Prostate gland (tissue), 2 donors: ENCODE results near the gene DSCAM. TPM values are rescaled to one million over a fixed set of nuclear protein-coding genes. Genes with fewer than 3 reads are reported as not detected.

Experiments
- DNase-seq: peaks from one replicate; pipeline ENCODE4 v3.0.0-alpha.2; 2019; ENCODE audit warnings: low spot score
- H3K27ac ChIP-seq, 2 donors: fragments of 200-600 bp; sonication (generic); 2 replicates each; pipeline ENCODE4 v1.5.1; 2017 to 2019
- H3K27me3 ChIP-seq: fragments of 200-600 bp; sonication (generic); replicated peaks from 2 replicates; pipeline ENCODE4 v1.5.1; 2019; ENCODE audit not compliant: insufficient read depth
- H3K36me3 ChIP-seq, 2 donors: fragments of 200-600 bp; sonication (generic); 1 replicate in 1 of 2; 2 replicates in 1 of 2; pipeline versions ENCODE4 v1.5.1 to v1.8.1; 2017 to 2019
- H3K4me1 ChIP-seq: fragments of 200-600 bp; sonication (generic); replicated peaks from 2 replicates; pipeline ENCODE4 v1.5.1; 2019
- H3K4me3 ChIP-seq, 2 donors: fragments of 200-600 bp; sonication (generic); 2 replicates each; pipeline ENCODE4 v1.5.1; 2017 to 2019
- H3K9me3 ChIP-seq: fragments of 200-600 bp; sonication (generic); 2 replicates; pipeline ENCODE4 v1.5.1; 2017
- CTCF ChIP-seq, 4 experiments: fragments of 200-600 bp in 2 of 4; fragments of 450-650 bp in 2 of 4; sonication (generic) in 2 of 4; IDR thresholded peaks; 1 replicate in 3 of 4; 2 replicates in 1 of 4; pipeline ENCODE4 v1.5.1; 2016 to 2019; ENCODE audit warnings: antibody characterized with exemption in 4 of 4, mild to moderate bottlenecking in 2 of 4, moderate library complexity in 2 of 4
- POLR2A ChIP-seq: fragments of 450-650 bp; IDR thresholded peaks from one replicate; pipeline ENCODE4 v1.6.1; 2016; ENCODE audit warnings: antibody characterized with exemption, mild to moderate bottlenecking
- POLR2AphosphoS5 ChIP-seq: sonication (generic); formaldehyde crosslinking; IDR thresholded peaks from one replicate; pipeline ENCODE4 v1.6.1; 2017; ENCODE audit warnings: antibody characterized with exemption
- WGBS: methylation state at CpG from one replicate; pipeline ENCODE4 v1.1.5; 2018; 5-methylcytosine and 5-hydroxymethylcytosine counted together
- intact Hi-C: fragments of 100-400 bp; cut with DNase I; formaldehyde crosslinking; loops from one replicate; pipeline ENCODE4 v1.14.2; 2022
- total RNA-seq, 2 donors: library from RNA; depleted of rRNA; stranded (reverse); fragments of >200 nt; gene quantifications; one replicate each; pipeline ENCODE4 v1.1.0, GENCODE V29; 2016

Gene DSCAM
- total RNA-seq, 2 donors from 2014 or later, result under 0.01 to 1.6 TPM

- TF ChIP-seq POLR2AphosphoS5 (no peak), POLR2A (no peak), CTCF (IDR thresholded peaks at IDR 0.05) (no peak)
- Histone ChIP-seq H3K27me3 (no peaks in the 10 kb centered on the region), H3K9me3 (no peaks in the 10 kb centered on the region), H3K4me1 (no peaks in the 10 kb centered on the region), H3K4me3 (no peak overlapping the region), H3K27ac (no peak overlapping the region), H3K36me3 (no peaks in the 10 kb centered on the region)
- 88% methylated on average over 3 of the region's 3 CpGs for WGBS
- intact Hi-C loops, result no loop called here
- DNase-seq, result no peak
These were observed 58.3 kb downstream of the DSCAM start for GRCh38 chr21:40788635-40789034.

GRCh38 chr21:40783404-40783803 is 63.6 kb downstream of the DSCAM start:
- no peak for DNase-seq
- H3K4me3 ChIP-seq, result no peak overlapping the region
- 84% methylated on average over 6 of the region's 6 CpGs for WGBS

GRCh38 chr21:40770435-40771055 is 76.4 kb downstream of the DSCAM start:
- Histone ChIP-seq H3K27ac (no peak overlapping the region), H3K9me3 (no peaks in the 10 kb centered on the region), H3K4me1 (no peaks in the 10 kb centered on the region), H3K27me3 (no peaks in the 10 kb centered on the region), H3K4me3 (no peak overlapping the region), H3K36me3 (no peaks in the 10 kb centered on the region)
- WGBS, result 79% methylated on average over 5 of the region's 5 CpGs
- DNase-seq, result no peak
- intact Hi-C loops, result no loop called here
- no peak for TF ChIP-seq POLR2A
- TF ChIP-seq POLR2AphosphoS5, result no peak
- no peak for TF ChIP-seq CTCF (IDR thresholded peaks at IDR 0.05)

More at GRCh38 chr21:40783404-40783803, 63.6 kb downstream of the DSCAM start:
- Histone ChIP-seq H3K27me3 (no peaks in the 10 kb centered on the region), H3K27ac (no peak overlapping the region), H3K9me3 (no peaks in the 10 kb centered on the region), H3K36me3 (no peaks in the 10 kb centered on the region), H3K4me1 (no peaks in the 10 kb centered on the region)
- TF ChIP-seq CTCF (IDR thresholded peaks at IDR 0.05), result no peak
- TF ChIP-seq POLR2AphosphoS5, result no peak
- TF ChIP-seq POLR2A, result no peak
- intact Hi-C loops, result no loop called here

- Histone ChIP-seq H3K4me1 (no peaks in the 10 kb centered on the region), H3K27me3 (no peaks in the 10 kb centered on the region), H3K36me3 (no peaks in the 10 kb centered on the region), H3K27ac (no peak overlapping the region), H3K9me3 (no peaks in the 10 kb centered on the region), H3K4me3 (no peak overlapping the region)
- DNase-seq, result no peak
- TF ChIP-seq CTCF (IDR thresholded peaks at IDR 0.05) (no peak), POLR2AphosphoS5 (no peak)
- WGBS, result 85% methylated on average over 1 of the region's 1 CpG
- intact Hi-C loops, result no loop called here
These were observed 77.7 kb downstream of the DSCAM start for GRCh38 chr21:40769231-40769630.

- Histone ChIP-seq H3K4me1 (no peaks in the 10 kb centered on the region), H3K4me3 (no peak overlapping the region), H3K27me3 (no peaks in the 10 kb centered on the region), H3K27ac (no peak overlapping the region), H3K9me3 (no peaks in the 10 kb centered on the region), H3K36me3 (no peaks in the 10 kb centered on the region)
- no peak for DNase-seq
- WGBS, result 57% methylated on average over 2 of the region's 2 CpGs
- intact Hi-C loops, result no loop called here
- TF ChIP-seq POLR2A (no peak), POLR2AphosphoS5 (no peak), CTCF (IDR thresholded peaks at IDR 0.05) (no peak)
These were observed 78.9 kb downstream of the DSCAM start for GRCh38 chr21:40768056-40768455.
